ENCODE data around the gene MMD2. TPM values are rescaled to one million over a fixed set of nuclear protein-coding genes. Genes with fewer than 3 reads are reported as not detected.

MMD2 gene
- total RNA-seq, 2 experiments from 2014 or later, result not detected

DNA sequence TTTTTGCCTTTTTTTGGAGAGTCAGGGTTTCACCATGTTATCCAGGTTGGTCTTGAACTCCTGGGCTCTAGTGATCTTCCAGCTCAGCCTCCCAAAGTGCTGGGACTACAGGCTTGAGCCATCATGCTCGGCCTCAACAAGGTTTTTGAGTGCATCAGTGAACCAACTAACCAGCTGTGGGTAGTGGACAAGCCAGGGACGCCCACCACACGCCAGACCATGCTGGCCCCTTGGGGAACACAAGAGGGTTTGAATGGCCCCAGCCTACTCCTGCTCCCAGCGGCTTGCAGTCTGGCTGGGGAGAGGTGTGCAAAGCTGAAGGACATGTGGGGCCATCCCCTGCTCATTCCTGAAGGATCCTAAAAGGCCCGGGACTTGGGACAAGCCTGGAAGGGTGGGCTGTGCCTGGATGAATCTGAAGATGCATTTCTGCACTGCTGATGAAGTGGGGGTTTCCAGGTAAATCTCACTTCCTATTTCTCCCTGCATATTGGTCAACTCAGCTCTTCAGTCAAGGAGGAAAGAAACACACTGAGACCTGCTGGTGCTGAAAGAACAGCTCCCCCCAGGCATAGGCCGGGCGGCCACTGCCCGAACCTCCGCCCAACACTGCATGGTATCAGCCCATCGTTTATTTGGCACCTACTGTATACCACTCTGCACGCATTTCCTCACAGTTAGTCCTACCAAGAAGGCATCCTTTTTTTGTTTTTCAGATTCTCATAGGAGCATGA is 6.9 kb downstream of the MMD2 start:
- ATAC-seq (no peak), DNase-seq (no peak)
- POLR2A ChIA-PET, result no interaction called here
- no peaks in the 10 kb centered on the region for H3K36me3 Mint-ChIP-seq (ENCODE audit: low read depth)
- CTCF ChIA-PET, result interaction anchor here (1.3 kb wide), 1 partner anchor 22 kb away, joined by 3 read pairs; no protein-coding TSS in a partner anchor
- no peaks in the 10 kb centered on the region for H3K4me1 Mint-ChIP-seq (ENCODE audit: low read depth)
- no peak overlapping the region for H3K4me3 Mint-ChIP-seq
- no peaks in the 10 kb centered on the region for H3K9me3 Mint-ChIP-seq (ENCODE audit: insufficient read depth)
- no peak overlapping the region for H3K27ac Mint-ChIP-seq
- peaks cover 14% of the 10 kb centered on the region for H3K27me3 Mint-ChIP-seq (ENCODE audit: low read depth)

DNA sequence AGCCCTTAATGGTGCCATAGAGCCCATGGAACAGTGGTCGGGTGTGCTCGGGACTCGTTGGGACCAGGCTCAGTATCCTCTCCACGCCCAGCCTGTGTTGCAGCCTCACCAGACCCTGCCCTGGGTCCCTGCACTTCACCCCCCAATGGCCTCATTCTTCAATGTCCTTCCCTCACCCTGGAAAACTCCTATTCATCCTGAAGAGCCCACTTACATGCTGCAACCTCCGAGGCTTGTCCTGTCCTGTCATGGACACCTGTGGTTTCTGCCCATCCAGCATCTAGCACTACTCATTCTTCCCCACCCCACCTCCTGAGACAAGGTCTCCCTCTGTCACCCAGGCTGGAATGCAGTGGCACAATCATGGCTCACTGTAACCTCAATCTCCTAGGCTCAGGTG is 7.7 kb downstream of the MMD2 start:
- Mint-ChIP-seq H3K4me3 (no peak overlapping the region), H3K27me3 (ENCODE audit: low read depth) (peaks cover 11% of the 10 kb centered on the region), H3K4me1 (ENCODE audit: low read depth) (no peaks in the 10 kb centered on the region), H3K9me3 (ENCODE audit: insufficient read depth) (no peaks in the 10 kb centered on the region), H3K36me3 (ENCODE audit: low read depth) (no peaks in the 10 kb centered on the region), H3K27ac (no peak overlapping the region)
- POLR2A ChIA-PET, result no interaction called here
- CTCF ChIA-PET, result interaction anchor here (1.3 kb wide), 1 partner anchor 23 kb away, joined by 3 read pairs; no protein-coding TSS in a partner anchor
- DNase-seq (no peak), ATAC-seq (no peak)

DNA sequence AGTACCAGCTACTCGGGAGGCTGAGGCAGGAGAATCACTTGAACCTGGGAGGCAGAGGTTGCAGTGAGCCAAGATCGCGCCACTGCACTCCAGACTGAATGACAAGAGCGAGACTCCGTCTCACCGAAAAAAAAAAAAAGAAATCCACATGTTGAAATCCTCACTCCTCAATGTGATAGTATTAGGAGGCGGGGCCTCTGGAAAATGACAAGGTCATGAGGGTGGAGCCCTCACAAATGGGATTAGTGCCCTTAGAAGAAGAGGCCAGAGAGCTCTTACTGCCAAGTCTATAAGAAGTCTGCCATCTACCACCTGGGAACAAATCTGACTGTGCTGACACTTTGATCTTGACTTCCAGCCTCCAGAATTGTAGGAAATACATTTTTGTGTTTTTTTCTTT is 10.6 kb downstream of the MMD2 start:
- Mint-ChIP-seq H3K36me3 (ENCODE audit: low read depth) (no peaks in the 10 kb centered on the region), H3K27ac (no peak overlapping the region), H3K9me3 (ENCODE audit: insufficient read depth) (no peaks in the 10 kb centered on the region), H3K4me1 (ENCODE audit: low read depth) (no peaks in the 10 kb centered on the region), H3K27me3 (ENCODE audit: low read depth) (peaks cover 6% of the 10 kb centered on the region), H3K4me3 (no peak overlapping the region)
- ChIA-PET CTCF (no interaction called here), POLR2A (no interaction called here)
- DNase-seq, result no peak
- no peak for ATAC-seq

DNA sequence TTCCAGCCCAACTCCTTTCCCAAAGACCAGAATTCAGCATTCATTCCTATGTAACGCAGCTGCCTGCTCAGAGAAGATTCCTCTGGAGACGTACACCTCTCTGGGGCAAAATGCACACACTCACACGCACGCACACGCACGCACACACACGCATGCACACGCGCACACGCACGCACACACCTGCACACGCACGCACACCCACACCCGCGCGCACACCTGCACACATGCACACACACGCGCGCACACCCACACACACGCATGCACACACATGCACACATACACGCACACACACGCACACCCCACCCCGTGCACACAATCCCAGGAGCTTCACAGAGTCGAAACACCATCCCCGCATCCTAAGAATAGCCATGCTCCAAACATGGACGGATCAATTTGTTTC is 13.0 kb downstream of the MMD2 start:
- Mint-ChIP-seq H3K4me3 (no peak overlapping the region), H3K9me3 (ENCODE audit: insufficient read depth) (no peaks in the 10 kb centered on the region), H3K36me3 (ENCODE audit: low read depth) (no peaks in the 10 kb centered on the region), H3K27ac (no peak overlapping the region), H3K27me3 (ENCODE audit: low read depth) (no peaks in the 10 kb centered on the region), H3K4me1 (ENCODE audit: low read depth) (no peaks in the 10 kb centered on the region)
- ChIA-PET POLR2A (no interaction called here), CTCF (no interaction called here)
- ATAC-seq (no peak), DNase-seq (no peak)

DNA sequence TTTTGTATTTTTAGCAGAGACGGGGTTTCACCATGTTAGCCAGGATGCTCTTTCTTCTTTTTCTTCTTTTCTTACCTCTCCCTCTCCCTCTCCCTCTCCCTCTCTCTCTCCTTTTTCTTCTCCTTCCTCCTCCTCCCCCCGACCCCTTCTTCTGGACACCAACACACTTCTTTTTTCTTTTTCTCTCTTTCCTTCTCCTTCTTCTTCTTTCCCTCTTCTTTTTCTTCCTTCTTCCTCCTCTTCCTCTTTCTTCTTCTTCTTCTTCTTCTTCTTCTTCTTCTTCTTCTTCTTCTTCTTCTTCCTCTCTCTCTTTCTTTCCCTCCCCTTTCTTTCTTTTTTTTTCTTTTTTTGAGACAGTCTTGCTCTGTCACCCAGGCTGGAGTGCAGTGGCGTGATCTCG is 14.0 kb downstream of the MMD2 start:
- CTCF ChIA-PET, result no interaction called here
- H3K36me3 Mint-ChIP-seq (ENCODE audit: low read depth), result no peaks in the 10 kb centered on the region
- H3K4me1 Mint-ChIP-seq (ENCODE audit: low read depth), result no peaks in the 10 kb centered on the region
- POLR2A ChIA-PET, result no interaction called here
- no peak for ATAC-seq
- no peak overlapping the region for H3K4me3 Mint-ChIP-seq
- no peak overlapping the region for H3K27ac Mint-ChIP-seq
- no peaks in the 10 kb centered on the region for H3K9me3 Mint-ChIP-seq (ENCODE audit: insufficient read depth)
- DNase-seq, result no peak
- no peaks in the 10 kb centered on the region for H3K27me3 Mint-ChIP-seq (ENCODE audit: low read depth)

DNA sequence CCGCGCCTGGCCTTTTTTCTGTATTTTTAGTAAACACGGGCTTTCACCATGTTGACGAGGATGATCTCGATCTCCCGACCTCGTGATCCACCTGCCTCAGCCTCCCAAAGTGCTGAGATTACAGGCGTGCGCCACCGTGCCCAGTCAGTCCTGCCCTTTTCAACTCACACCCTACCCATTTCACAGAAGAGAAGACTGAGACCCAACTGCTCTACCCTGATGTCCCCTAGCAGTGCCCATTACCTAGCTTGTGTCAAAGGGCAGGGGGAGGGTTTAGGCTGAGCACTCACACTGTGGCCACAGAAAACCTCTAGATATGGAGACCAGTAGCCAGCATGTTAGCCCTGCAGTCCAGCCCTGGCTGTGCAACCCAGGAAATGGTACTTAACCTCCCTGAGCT is 15.7 kb downstream of the MMD2 start:
- no peaks in the 10 kb centered on the region for H3K36me3 Mint-ChIP-seq (ENCODE audit: low read depth)
- ATAC-seq (no peak), DNase-seq (no peak)
- H3K27ac Mint-ChIP-seq, result no peak overlapping the region
- ChIA-PET POLR2A (no interaction called here), CTCF (no interaction called here)
- no peaks in the 10 kb centered on the region for H3K9me3 Mint-ChIP-seq (ENCODE audit: insufficient read depth)
- H3K4me3 Mint-ChIP-seq, result no peak overlapping the region
- H3K27me3 Mint-ChIP-seq (ENCODE audit: low read depth), result no peaks in the 10 kb centered on the region
- H3K4me1 Mint-ChIP-seq (ENCODE audit: low read depth), result no peaks in the 10 kb centered on the region

DNA sequence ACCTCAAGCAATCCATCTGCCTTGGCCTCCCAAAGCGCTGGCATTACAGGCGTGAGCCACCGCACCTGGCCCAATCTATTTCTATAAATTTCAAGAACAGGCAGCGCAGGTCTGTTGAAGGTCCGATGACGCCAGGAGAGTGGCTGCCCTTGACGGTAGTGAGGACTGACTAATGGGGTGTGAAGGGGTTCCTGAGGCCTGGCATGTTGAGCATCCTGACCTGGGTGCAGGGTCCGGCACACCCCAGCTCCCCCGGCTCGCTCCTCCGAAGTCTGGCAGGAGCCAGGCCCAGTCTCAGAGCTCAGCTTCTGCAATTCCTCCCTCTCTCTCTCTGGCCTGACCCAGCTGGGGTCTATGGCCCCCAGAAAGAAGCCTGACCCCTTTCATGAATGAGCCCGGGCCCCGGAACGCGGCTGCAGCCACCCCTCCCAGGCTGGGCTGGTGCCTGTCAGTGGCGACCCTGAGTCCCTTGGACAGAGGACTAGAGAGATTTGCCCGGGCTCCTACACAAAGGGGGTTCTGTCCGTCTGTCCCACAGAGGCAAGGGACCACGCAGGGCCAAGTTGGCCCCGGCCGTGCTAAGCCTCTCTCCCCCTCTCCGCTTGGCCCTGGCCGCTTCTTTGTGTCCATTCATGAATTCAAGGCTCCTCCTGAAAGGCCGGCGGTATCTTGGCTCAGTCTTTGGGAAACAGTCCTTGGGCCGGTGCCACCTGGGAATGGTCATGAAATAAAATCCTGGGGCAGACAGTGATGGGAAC is 18.8 kb downstream of the MMD2 start:
- H3K27me3 Mint-ChIP-seq (ENCODE audit: low read depth), result no peaks in the 10 kb centered on the region
- DNase-seq (no peak), ATAC-seq (no peak)
- no peaks in the 10 kb centered on the region for H3K36me3 Mint-ChIP-seq (ENCODE audit: low read depth)
- no peak overlapping the region for H3K4me3 Mint-ChIP-seq
- no peak overlapping the region for H3K27ac Mint-ChIP-seq
- CTCF ChIA-PET, result no interaction called here
- no peaks in the 10 kb centered on the region for H3K9me3 Mint-ChIP-seq (ENCODE audit: insufficient read depth)
- POLR2A ChIA-PET, result no interaction called here
- H3K4me1 Mint-ChIP-seq (ENCODE audit: low read depth), result no peaks in the 10 kb centered on the region

DNA sequence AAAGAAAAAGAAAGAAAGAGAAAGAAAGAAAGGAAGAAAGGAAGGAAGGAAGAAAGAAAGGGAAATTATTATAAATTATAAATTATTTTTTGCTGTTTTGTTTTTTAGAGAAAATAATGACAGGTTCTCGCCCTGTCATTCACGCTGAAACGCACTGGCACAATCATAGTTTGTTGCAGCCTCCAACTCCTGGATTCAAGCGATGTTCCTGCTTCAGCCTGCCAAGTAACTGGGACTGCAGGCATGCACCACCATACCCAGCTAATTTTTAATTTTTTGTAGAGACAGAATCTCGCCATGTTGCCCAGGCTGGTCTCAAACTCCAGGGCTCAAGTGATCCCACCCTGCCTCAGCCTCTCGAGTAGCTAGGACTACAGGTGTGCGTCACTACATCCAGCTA is 21.6 kb downstream of the MMD2 start:
- no peak for DNase-seq
- ChIA-PET CTCF (no interaction called here), POLR2A (no interaction called here)
- no peak for ATAC-seq
- H3K4me1 Mint-ChIP-seq (ENCODE audit: low read depth), result no peaks in the 10 kb centered on the region
- H3K36me3 Mint-ChIP-seq (ENCODE audit: low read depth), result no peaks in the 10 kb centered on the region
- H3K27me3 Mint-ChIP-seq (ENCODE audit: low read depth), result no peaks in the 10 kb centered on the region
- no peak overlapping the region for H3K27ac Mint-ChIP-seq
- no peaks in the 10 kb centered on the region for H3K9me3 Mint-ChIP-seq (ENCODE audit: insufficient read depth)
- H3K4me3 Mint-ChIP-seq, result no peak overlapping the region

DNA sequence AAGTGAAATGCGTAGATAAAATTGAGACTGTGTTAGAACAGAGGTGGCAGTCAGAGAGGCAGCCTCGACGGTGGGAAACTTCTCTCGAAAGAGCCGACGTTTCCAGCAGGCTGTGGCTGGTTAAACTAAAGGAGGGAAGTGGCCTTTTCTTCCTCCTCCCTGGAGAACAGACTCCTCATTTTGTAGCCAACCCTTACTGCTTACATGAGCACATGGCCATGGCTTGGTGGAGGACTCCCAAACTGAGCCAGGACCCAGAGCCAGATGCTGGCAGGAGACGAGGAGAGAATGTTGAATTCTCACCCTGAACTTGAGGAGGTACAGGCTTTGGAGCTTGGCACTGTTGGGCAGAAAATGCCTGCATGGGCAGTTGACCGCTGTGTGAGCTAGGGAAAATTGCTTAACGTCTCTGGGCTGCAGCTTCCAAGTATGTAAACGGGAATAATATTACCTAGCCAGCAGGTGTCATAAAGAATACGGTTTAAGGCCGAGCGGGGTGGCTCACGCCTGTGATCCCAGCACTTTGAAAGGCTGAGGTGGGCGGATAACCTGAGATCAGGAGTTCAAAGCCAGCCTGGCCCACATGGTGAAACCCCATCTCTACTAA is 24.5 kb downstream of the MMD2 start:
- ChIA-PET CTCF (no interaction called here), POLR2A (no interaction called here)
- no peaks in the 10 kb centered on the region for H3K27me3 Mint-ChIP-seq (ENCODE audit: low read depth)

DNA sequence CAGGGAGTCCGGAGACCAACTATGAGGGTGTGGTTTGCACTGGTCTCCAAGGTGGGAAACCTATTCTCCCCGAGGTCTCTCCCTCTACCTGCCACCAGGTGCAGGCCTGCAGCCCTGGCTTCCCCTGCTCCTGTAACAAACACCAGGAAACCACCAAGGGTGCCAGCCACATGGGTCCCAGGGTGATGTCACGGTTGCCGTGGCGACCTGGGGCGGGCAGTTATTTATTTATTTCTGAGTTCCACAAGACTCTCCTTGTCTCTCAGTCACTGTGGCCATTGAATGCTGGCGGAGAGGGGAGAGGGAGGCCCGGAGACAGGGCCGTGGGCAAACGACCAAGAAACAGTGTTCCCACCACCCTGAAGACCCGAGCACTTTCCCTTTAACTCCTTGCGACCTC is 27.0 kb downstream of the MMD2 start:
- no peak for ATAC-seq
- Mint-ChIP-seq H3K9me3 (ENCODE audit: insufficient read depth) (no peaks in the 10 kb centered on the region), H3K27ac (no peak overlapping the region), H3K4me3 (no peak overlapping the region), H3K27me3 (ENCODE audit: low read depth) (no peaks in the 10 kb centered on the region), H3K36me3 (ENCODE audit: low read depth) (no peaks in the 10 kb centered on the region), H3K4me1 (ENCODE audit: low read depth) (no peaks in the 10 kb centered on the region)
- ChIA-PET CTCF (no interaction called here), POLR2A (no interaction called here)
- peak; percentile 20 for DNase-seq

More for the DNA sequence above, 24.5 kb downstream of the MMD2 start:
- Mint-ChIP-seq H3K9me3 (ENCODE audit: insufficient read depth) (no peaks in the 10 kb centered on the region), H3K4me1 (ENCODE audit: low read depth) (no peaks in the 10 kb centered on the region), H3K4me3 (no peak overlapping the region), H3K27ac (no peak overlapping the region), H3K36me3 (ENCODE audit: low read depth) (no peaks in the 10 kb centered on the region)
- ATAC-seq, result no peak
- no peak for DNase-seq

DNA sequence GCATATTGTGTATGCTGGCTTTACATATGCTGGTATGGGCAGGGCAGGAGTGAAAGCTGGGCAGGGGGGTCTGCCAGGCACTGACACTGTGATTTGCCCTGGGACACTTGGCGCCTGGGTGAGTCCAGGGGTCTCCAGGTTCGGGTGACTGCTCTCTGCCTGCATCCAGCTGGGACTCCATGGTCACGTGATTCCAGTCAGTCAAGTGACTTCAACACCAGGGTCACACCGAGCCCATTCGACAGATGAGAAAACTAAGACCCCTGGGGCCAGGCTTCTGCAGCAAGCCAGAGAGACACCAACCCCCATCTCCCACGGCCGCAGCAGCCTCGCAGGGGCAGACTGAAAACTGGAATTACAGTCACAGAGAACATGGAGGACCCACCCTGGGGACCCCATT is 30.0 kb downstream of the MMD2 start:
- Mint-ChIP-seq H3K36me3 (ENCODE audit: low read depth) (no peaks in the 10 kb centered on the region), H3K9me3 (ENCODE audit: insufficient read depth) (no peaks in the 10 kb centered on the region), H3K27me3 (ENCODE audit: low read depth) (no peaks in the 10 kb centered on the region), H3K4me1 (ENCODE audit: low read depth) (no peaks in the 10 kb centered on the region), H3K27ac (no peak overlapping the region), H3K4me3 (no peak overlapping the region)
- DNase-seq, result no peak
- ChIA-PET CTCF (no interaction called here), POLR2A (no interaction called here)
- no peak for ATAC-seq

DNA sequence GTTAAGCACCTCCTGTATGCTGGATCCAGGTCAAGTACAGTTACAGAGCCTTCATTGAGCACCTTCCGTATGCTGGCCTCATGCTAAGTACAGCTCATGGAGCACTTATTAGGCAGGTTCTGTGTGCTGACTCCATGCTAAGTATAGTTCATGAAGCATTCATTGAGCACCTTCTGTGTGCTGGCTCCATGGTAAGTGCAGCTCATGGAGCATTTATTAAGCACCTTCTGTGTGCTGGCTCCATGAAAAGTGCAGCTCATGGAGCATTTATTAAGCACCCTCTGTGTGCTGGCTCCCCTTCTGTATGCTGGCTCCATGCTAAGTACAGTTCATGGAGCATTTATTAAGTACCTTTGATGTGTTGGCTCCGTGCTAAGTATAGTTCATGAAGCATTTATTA is 30.5 kb downstream of the MMD2 start:
- POLR2A ChIA-PET, result no interaction called here
- no peaks in the 10 kb centered on the region for H3K9me3 Mint-ChIP-seq (ENCODE audit: insufficient read depth)
- CTCF ChIA-PET, result no interaction called here
- H3K36me3 Mint-ChIP-seq (ENCODE audit: low read depth), result no peaks in the 10 kb centered on the region
- no peak overlapping the region for H3K4me3 Mint-ChIP-seq
- H3K27ac Mint-ChIP-seq, result no peak overlapping the region
- H3K27me3 Mint-ChIP-seq (ENCODE audit: low read depth), result no peaks in the 10 kb centered on the region
- no peaks in the 10 kb centered on the region for H3K4me1 Mint-ChIP-seq (ENCODE audit: low read depth)
- DNase-seq, result no peak
- ATAC-seq, result no peak
